Measurements from ENCODE around the gene CAPN3.

Gene CAPN3

GRCh38 chr15:42394106-42394505 lies 34.8 kb downstream of the CAPN3 start:
- H3K27me3 ChIP-seq (ENCODE audit: insufficient read depth, low read length): no peaks in the 10 kb centered on the region
- no peak overlapping the region for H3K27ac ChIP-seq (ENCODE audit: low read depth, low read length)
- no peaks in the 10 kb centered on the region for H3K9me3 ChIP-seq (ENCODE audit: insufficient read depth, low read depth, low read length)
- H3K36me3 ChIP-seq (ENCODE audit: insufficient read depth, low read length): no peaks in the 10 kb centered on the region
- no peaks in the 10 kb centered on the region for H3K4me1 ChIP-seq (ENCODE audit: insufficient read depth, low read length)
- no peak overlapping the region for H3K9ac ChIP-seq (ENCODE audit: low read depth, low read length)
- no peak overlapping the region for H3K4me3 ChIP-seq (ENCODE audit: low read length)
- 93% methylated on average over 13 of the region's 13 CpGs for WGBS

GRCh38 chr15:42395838-42396237 lies 36.5 kb downstream of the CAPN3 start:
- H3K27ac ChIP-seq (ENCODE audit: low read depth, low read length): no peak overlapping the region
- H3K9ac ChIP-seq (ENCODE audit: low read depth, low read length): no peak overlapping the region
- no peaks in the 10 kb centered on the region for H3K36me3 ChIP-seq (ENCODE audit: insufficient read depth, low read length)
- whole genome bisulfite sequencing: 91% methylated on average over 1 of the region's 1 CpG
- H3K9me3 ChIP-seq (ENCODE audit: insufficient read depth, low read depth, low read length): no peaks in the 10 kb centered on the region
- no peak overlapping the region for H3K4me3 ChIP-seq (ENCODE audit: low read length)
- no peaks in the 10 kb centered on the region for H3K27me3 ChIP-seq (ENCODE audit: insufficient read depth, low read length)
- H3K4me1 ChIP-seq (ENCODE audit: insufficient read depth, low read length): no peaks in the 10 kb centered on the region

GRCh38 chr15:42401544-42402454 lies 42.5 kb downstream of the CAPN3 start:
- Histone ChIP-seq H3K4me1 (ENCODE audit: insufficient read depth, low read length) (no peaks in the 10 kb centered on the region), H3K4me3 (ENCODE audit: low read length) (no peak overlapping the region), H3K9me3 (ENCODE audit: insufficient read depth, low read depth, low read length) (no peaks in the 10 kb centered on the region), H3K36me3 (ENCODE audit: insufficient read depth, low read length) (no peaks in the 10 kb centered on the region), H3K27ac (ENCODE audit: low read depth, low read length) (no peak overlapping the region), H3K27me3 (ENCODE audit: insufficient read depth, low read length) (no peaks in the 10 kb centered on the region), H3K9ac (ENCODE audit: low read depth, low read length) (no peak overlapping the region)
- 92% methylated on average over 24 of the region's 24 CpGs for WGBS

- H3K9ac ChIP-seq (ENCODE audit: low read depth, low read length): no peak overlapping the region
- 91% methylated on average over 15 of the region's 15 CpGs for whole genome bisulfite sequencing
- no peaks in the 10 kb centered on the region for H3K27me3 ChIP-seq (ENCODE audit: insufficient read depth, low read length)
- H3K4me1 ChIP-seq (ENCODE audit: insufficient read depth, low read length): no peaks in the 10 kb centered on the region
- no peaks in the 10 kb centered on the region for H3K36me3 ChIP-seq (ENCODE audit: insufficient read depth, low read length)
- no peak overlapping the region for H3K4me3 ChIP-seq (ENCODE audit: low read length)
- H3K9me3 ChIP-seq (ENCODE audit: insufficient read depth, low read depth, low read length): no peaks in the 10 kb centered on the region
- no peak overlapping the region for H3K27ac ChIP-seq (ENCODE audit: low read depth, low read length)
Measured at GRCh38 chr15:42402455-42403205, 43.3 kb downstream of the CAPN3 start.

GRCh38 chr15:42403389-42403788 lies 44.1 kb downstream of the CAPN3 start:
- no peaks in the 10 kb centered on the region for H3K4me1 ChIP-seq (ENCODE audit: insufficient read depth, low read length)
- no peaks in the 10 kb centered on the region for H3K9me3 ChIP-seq (ENCODE audit: insufficient read depth, low read depth, low read length)
- WGBS: 96% methylated on average over 7 of the region's 7 CpGs
- no peak overlapping the region for H3K4me3 ChIP-seq (ENCODE audit: low read length)
- no peaks in the 10 kb centered on the region for H3K27me3 ChIP-seq (ENCODE audit: insufficient read depth, low read length)
- no peak overlapping the region for H3K27ac ChIP-seq (ENCODE audit: low read depth, low read length)
- no peak overlapping the region for H3K9ac ChIP-seq (ENCODE audit: low read depth, low read length)
- H3K36me3 ChIP-seq (ENCODE audit: insufficient read depth, low read length): no peaks in the 10 kb centered on the region

GRCh38 chr15:42404461-42405235 lies 45.3 kb downstream of the CAPN3 start:
- Histone ChIP-seq H3K4me1 (ENCODE audit: insufficient read depth, low read length) (no peaks in the 10 kb centered on the region), H3K27ac (ENCODE audit: low read depth, low read length) (no peak overlapping the region), H3K9ac (ENCODE audit: low read depth, low read length) (no peak overlapping the region), H3K9me3 (ENCODE audit: insufficient read depth, low read depth, low read length) (no peaks in the 10 kb centered on the region), H3K4me3 (ENCODE audit: low read length) (no peak overlapping the region), H3K36me3 (ENCODE audit: insufficient read depth, low read length) (no peaks in the 10 kb centered on the region), H3K27me3 (ENCODE audit: insufficient read depth, low read length) (no peaks in the 10 kb centered on the region)
- WGBS: 86% methylated on average over 12 of the region's 12 CpGs

GRCh38 chr15:42405863-42406482 lies 46.7 kb downstream of the CAPN3 start:
- Histone ChIP-seq H3K27ac (ENCODE audit: low read depth, low read length) (no peak overlapping the region), H3K9me3 (ENCODE audit: insufficient read depth, low read depth, low read length) (no peaks in the 10 kb centered on the region)
- WGBS: 95% methylated on average over 6 of the region's 6 CpGs

GRCh38 chr15:42408178-42408577 lies 48.9 kb downstream of the CAPN3 start:
- Histone ChIP-seq H3K36me3 (ENCODE audit: insufficient read depth, low read length) (peaks cover 13% of the 10 kb centered on the region), H3K9ac (ENCODE audit: low read depth, low read length) (no peak overlapping the region), H3K27me3 (ENCODE audit: insufficient read depth, low read length) (no peaks in the 10 kb centered on the region), H3K9me3 (ENCODE audit: insufficient read depth, low read depth, low read length) (no peaks in the 10 kb centered on the region), H3K4me3 (ENCODE audit: low read length) (no peak overlapping the region), H3K27ac (ENCODE audit: low read depth, low read length) (no peak overlapping the region), H3K4me1 (ENCODE audit: insufficient read depth, low read length) (no peaks in the 10 kb centered on the region)
- 89% methylated on average over 4 of the region's 4 CpGs for WGBS

More at GRCh38 chr15:42405863-42406482, 46.7 kb downstream of the CAPN3 start:
- Histone ChIP-seq H3K4me1 (ENCODE audit: insufficient read depth, low read length) (no peaks in the 10 kb centered on the region), H3K9ac (ENCODE audit: low read depth, low read length) (no peak overlapping the region), H3K27me3 (ENCODE audit: insufficient read depth, low read length) (no peaks in the 10 kb centered on the region), H3K36me3 (ENCODE audit: insufficient read depth, low read length) (no peaks in the 10 kb centered on the region), H3K4me3 (ENCODE audit: low read length) (no peak overlapping the region)

GRCh38 chr15:42409011-42409410 lies 49.7 kb downstream of the CAPN3 start:
- Histone ChIP-seq H3K9me3 (ENCODE audit: insufficient read depth, low read depth, low read length) (no peaks in the 10 kb centered on the region), H3K4me1 (ENCODE audit: insufficient read depth, low read length) (no peaks in the 10 kb centered on the region), H3K27me3 (ENCODE audit: insufficient read depth, low read length) (no peaks in the 10 kb centered on the region), H3K36me3 (ENCODE audit: insufficient read depth, low read length) (peaks cover 18% of the 10 kb centered on the region), H3K27ac (ENCODE audit: low read depth, low read length) (no peak overlapping the region), H3K9ac (ENCODE audit: low read depth, low read length) (no peak overlapping the region), H3K4me3 (ENCODE audit: low read length) (no peak overlapping the region)
- 96% methylated on average over 9 of the region's 9 CpGs for WGBS

- 97% methylated on average over 7 of the region's 7 CpGs for WGBS
- H3K4me3 ChIP-seq (ENCODE audit: low read length): no peak overlapping the region
- no peaks in the 10 kb centered on the region for H3K9me3 ChIP-seq (ENCODE audit: insufficient read depth, low read depth, low read length)
Measured at GRCh38 chr15:42411884-42412283, 52.6 kb downstream of the CAPN3 start.

More at GRCh38 chr15:42411884-42412283, 52.6 kb downstream of the CAPN3 start:
- Histone ChIP-seq H3K36me3 (ENCODE audit: insufficient read depth, low read length) (peaks cover 40% of the 10 kb centered on the region), H3K27ac (ENCODE audit: low read depth, low read length) (no peak overlapping the region), H3K27me3 (ENCODE audit: insufficient read depth, low read length) (no peaks in the 10 kb centered on the region), H3K4me1 (ENCODE audit: insufficient read depth, low read length) (no peaks in the 10 kb centered on the region), H3K9ac (ENCODE audit: low read depth, low read length) (no peak overlapping the region)
